ENCODE results near the gene DIS3L2. TPM values are rescaled to one million over a fixed set of nuclear protein-coding genes. Genes with fewer than 3 reads are reported as not detected.

Gene DIS3L2
- polyA plus RNA-seq, 1 experiment = 8.2 TPM

GRCh38 chr2:232260075-232260474 is 298.6 kb downstream of the DIS3L2 start:
- Histone ChIP-seq H3K9me3 (ENCODE audit: control insufficient read depth, insufficient read depth, low read length) (no peaks in the 10 kb centered on the region), H3K4me3 (ENCODE audit: low read depth, low read length) (no peak overlapping the region), H3K27ac (ENCODE audit: low read depth, low read length) (no peak overlapping the region), H3K27me3 (ENCODE audit: control insufficient read depth, insufficient read depth, low read length) (peaks cover 8% of the 10 kb centered on the region)
- POLR2A ChIA-PET = no interaction called here
- CTCF ChIA-PET = no interaction called here
- peak; percentile 70 for DNase-seq (ENCODE audit: low read depth, low spot score)
- TF ChIP-seq, protein P1, sequence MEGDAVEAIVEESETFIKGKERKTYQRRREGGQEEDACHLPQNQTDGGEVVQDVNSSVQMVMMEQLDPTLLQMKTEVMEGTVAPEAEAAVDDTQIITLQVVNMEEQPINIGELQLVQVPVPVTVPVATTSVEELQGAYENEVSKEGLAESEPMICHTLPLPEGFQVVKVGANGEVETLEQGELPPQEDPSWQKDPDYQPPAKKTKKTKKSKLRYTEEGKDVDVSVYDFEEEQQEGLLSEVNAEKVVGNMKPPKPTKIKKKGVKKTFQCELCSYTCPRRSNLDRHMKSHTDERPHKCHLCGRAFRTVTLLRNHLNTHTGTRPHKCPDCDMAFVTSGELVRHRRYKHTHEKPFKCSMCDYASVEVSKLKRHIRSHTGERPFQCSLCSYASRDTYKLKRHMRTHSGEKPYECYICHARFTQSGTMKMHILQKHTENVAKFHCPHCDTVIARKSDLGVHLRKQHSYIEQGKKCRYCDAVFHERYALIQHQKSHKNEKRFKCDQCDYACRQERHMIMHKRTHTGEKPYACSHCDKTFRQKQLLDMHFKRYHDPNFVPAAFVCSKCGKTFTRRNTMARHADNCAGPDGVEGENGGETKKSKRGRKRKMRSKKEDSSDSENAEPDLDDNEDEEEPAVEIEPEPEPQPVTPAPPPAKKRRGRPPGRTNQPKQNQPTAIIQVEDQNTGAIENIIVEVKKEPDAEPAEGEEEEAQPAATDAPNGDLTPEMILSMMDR (IDR thresholded peaks at IDR 0.05; ENCODE audit: low read depth, low read length) = no peak

- no peak for DNase-seq (ENCODE audit: low read depth, low spot score)
- TF ChIP-seq, protein P1 (IDR thresholded peaks at IDR 0.05; ENCODE audit: low read depth, low read length) = no peak
Observed at GRCh38 chr2:232261776-232262175, 300.3 kb downstream of the DIS3L2 start.

DNA sequence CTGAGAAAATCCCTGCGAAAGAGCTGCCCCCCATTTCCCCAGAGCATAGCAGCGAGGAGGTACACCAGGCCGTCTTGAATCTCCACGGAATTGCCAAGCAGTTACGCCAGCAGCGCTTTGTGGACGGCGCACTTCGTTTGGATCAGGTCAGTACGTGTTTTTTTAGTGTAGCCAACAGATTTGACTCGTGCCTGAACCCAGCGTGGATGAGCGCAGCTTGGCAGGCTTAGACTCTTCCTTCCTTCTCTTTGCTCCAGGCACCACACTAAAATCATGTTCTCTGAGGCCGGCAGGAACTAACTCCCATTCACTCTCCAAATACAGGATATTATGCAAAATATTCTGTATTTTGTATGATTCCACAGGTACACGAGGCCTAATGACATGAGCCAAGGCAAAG is 301.8 kb downstream of the DIS3L2 start:
- H3K9me3 ChIP-seq (ENCODE audit: control insufficient read depth, insufficient read depth, low read length) = no peaks in the 10 kb centered on the region
- peaks cover 8% of the 10 kb centered on the region for H3K27me3 ChIP-seq (ENCODE audit: control insufficient read depth, insufficient read depth, low read length)
- POLR2A ChIA-PET = no interaction called here
- CTCF ChIA-PET = no interaction called here
- TF ChIP-seq, protein P1 (IDR thresholded peaks at IDR 0.05; ENCODE audit: low read depth, low read length) = no peak
- H3K4me3 ChIP-seq (ENCODE audit: low read depth, low read length) = no peak overlapping the region
- DNase-seq (ENCODE audit: low read depth, low spot score) = no peak
- H3K27ac ChIP-seq (ENCODE audit: low read depth, low read length) = no peak overlapping the region

More at GRCh38 chr2:232261776-232262175, 300.3 kb downstream of the DIS3L2 start:
- H3K4me3 ChIP-seq (ENCODE audit: low read depth, low read length) = no peak overlapping the region
- H3K9me3 ChIP-seq (ENCODE audit: control insufficient read depth, insufficient read depth, low read length) = no peaks in the 10 kb centered on the region
- no peak overlapping the region for H3K27ac ChIP-seq (ENCODE audit: low read depth, low read length)
- ChIA-PET CTCF (interaction anchor here (0.7 kb wide), 1 partner anchor 58 kb away, joined by 3 read pairs; no protein-coding TSS in a partner anchor), POLR2A (no interaction called here)
- H3K27me3 ChIP-seq (ENCODE audit: control insufficient read depth, insufficient read depth, low read length) = peaks cover 8% of the 10 kb centered on the region

GRCh38 chr2:232264081-232264480 is 302.6 kb downstream of the DIS3L2 start:
- peaks cover 8% of the 10 kb centered on the region for H3K27me3 ChIP-seq (ENCODE audit: control insufficient read depth, insufficient read depth, low read length)
- no peak overlapping the region for H3K4me3 ChIP-seq (ENCODE audit: low read depth, low read length)
- CTCF ChIA-PET = no interaction called here
- DNase-seq (ENCODE audit: low read depth, low spot score) = no peak
- no peaks in the 10 kb centered on the region for H3K9me3 ChIP-seq (ENCODE audit: control insufficient read depth, insufficient read depth, low read length)
- TF ChIP-seq, protein P1 (IDR thresholded peaks at IDR 0.05; ENCODE audit: low read depth, low read length) = no peak
- H3K27ac ChIP-seq (ENCODE audit: low read depth, low read length) = no peak overlapping the region
- POLR2A ChIA-PET = no interaction called here

DNA sequence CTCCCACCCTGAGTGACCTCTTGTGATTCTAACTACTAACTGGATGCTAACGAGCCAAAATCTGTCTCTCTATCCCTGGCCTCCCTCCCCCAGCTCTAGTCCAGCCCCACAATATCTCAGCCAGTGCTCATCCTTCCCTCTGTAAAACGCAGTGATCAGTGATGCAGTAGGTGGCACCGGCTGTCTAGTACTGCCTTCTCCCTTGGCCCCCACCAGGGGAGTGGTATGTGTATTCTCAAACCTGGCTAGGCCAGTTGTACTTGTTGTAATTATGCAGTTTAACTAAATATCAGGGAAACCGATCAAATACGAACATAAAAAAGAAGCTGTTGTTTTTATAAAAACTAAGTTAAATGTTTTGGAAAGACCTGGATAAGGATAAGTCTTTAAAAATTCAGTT is 303.8 kb downstream of the DIS3L2 start:
- TF ChIP-seq, protein P1 (IDR thresholded peaks at IDR 0.05; ENCODE audit: low read depth, low read length) = no peak
- Histone ChIP-seq H3K4me3 (ENCODE audit: low read depth, low read length) (no peak overlapping the region), H3K27ac (ENCODE audit: low read depth, low read length) (no peak overlapping the region), H3K27me3 (ENCODE audit: control insufficient read depth, insufficient read depth, low read length) (peaks cover 8% of the 10 kb centered on the region), H3K9me3 (ENCODE audit: control insufficient read depth, insufficient read depth, low read length) (no peaks in the 10 kb centered on the region)
- POLR2A ChIA-PET = no interaction called here
- CTCF ChIA-PET = interaction anchor here (1.2 kb wide), 1 partner anchor 28 kb away, joined by 3 read pairs; no protein-coding TSS in a partner anchor
- no peak for DNase-seq (ENCODE audit: low read depth, low spot score)

Data from AG04450 (cell line).